HEK293 (cell line): ENCODE results near the gene RCN2.
A peak's percentile ranks its signal among the peaks of the same experiment; 100 is the strongest.

Source experiments
- EGR2 ChIP-seq: fragments of 450-650 bp; formaldehyde crosslinking; IDR thresholded peaks from 2 replicates; pipeline ENCODE4 v1.5.1; 2016; ENCODE audit warnings: low read depth, missing biosample characterization, missing genetic modification characterization
- KLF7 ChIP-seq: fragments of 450-650 bp; formaldehyde crosslinking; IDR thresholded peaks from 2 replicates; pipeline ENCODE4 v1.5.1; 2016; ENCODE audit warnings: missing biosample characterization, missing genetic modification characterization, borderline replicate concordance
- OSR2 ChIP-seq: fragments of 450-650 bp; formaldehyde crosslinking; IDR thresholded peaks from 2 replicates; pipeline ENCODE4 v1.5.1; 2016; ENCODE audit warnings: missing biosample characterization, missing genetic modification characterization
- SP2 ChIP-seq: fragments of 450-650 bp; formaldehyde crosslinking; IDR thresholded peaks from 2 replicates; pipeline ENCODE4 v1.5.1; 2016; ENCODE audit warnings: missing biosample characterization, missing genetic modification characterization
- ZFP37 ChIP-seq: fragments of 450-650 bp; formaldehyde crosslinking; IDR thresholded peaks from 2 replicates; pipeline ENCODE4 v1.5.1; 2016; ENCODE audit warnings: missing biosample characterization, missing genetic modification characterization
- ZNF132 ChIP-seq: fragments of 450-650 bp; formaldehyde crosslinking; IDR thresholded peaks from 2 replicates; pipeline ENCODE4 v1.5.1; 2017; ENCODE audit warnings: missing biosample characterization, missing genetic modification characterization, borderline replicate concordance
- ZNF133 ChIP-seq: fragments of 450-650 bp; formaldehyde crosslinking; IDR thresholded peaks from 2 replicates; pipeline ENCODE4 v1.5.1; 2016; ENCODE audit warnings: missing biosample characterization, missing genetic modification characterization
- ZNF157 ChIP-seq: fragments of 450-650 bp; formaldehyde crosslinking; IDR thresholded peaks from 2 replicates; pipeline ENCODE4 v1.5.1; 2016; ENCODE audit warnings: missing biosample characterization, missing genetic modification characterization
- ZNF169 ChIP-seq: fragments of 450-650 bp; formaldehyde crosslinking; IDR thresholded peaks from 2 replicates; pipeline ENCODE4 v1.5.1; 2016; ENCODE audit warnings: missing biosample characterization, missing genetic modification characterization
- ZNF184 ChIP-seq: fragments of 450-650 bp; IDR thresholded peaks from 2 replicates; pipeline ENCODE4 v1.5.1; 2018; ENCODE audit warnings: missing biosample characterization, mild to moderate bottlenecking, missing genetic modification characterization
- ZNF280D ChIP-seq: fragments of 450-650 bp; formaldehyde crosslinking; IDR thresholded peaks from 2 replicates; pipeline ENCODE4 v1.5.1; 2016; ENCODE audit warnings: missing biosample characterization, missing genetic modification characterization
- ZNF529 ChIP-seq: fragments of 450-650 bp; formaldehyde crosslinking; IDR thresholded peaks from 2 replicates; pipeline ENCODE4 v1.5.1; 2017; ENCODE audit warnings: missing genetic modification characterization, missing biosample characterization; ENCODE audit not compliant: insufficient replicate concordance
- ZNF544 ChIP-seq: fragments of 450-650 bp; formaldehyde crosslinking; IDR thresholded peaks from 2 replicates; pipeline ENCODE4 v1.5.0; 2017; ENCODE audit warnings: missing biosample characterization, missing genetic modification characterization
- ZNF548 ChIP-seq: fragments of 450-650 bp; formaldehyde crosslinking; IDR thresholded peaks from 2 replicates; pipeline ENCODE4 v1.5.1; 2016; ENCODE audit warnings: missing biosample characterization, missing genetic modification characterization
- ZNF596 ChIP-seq: fragments of 450-650 bp; IDR thresholded peaks from 2 replicates; pipeline ENCODE4 v1.5.0; 2018; ENCODE audit warnings: missing biosample characterization, mild to moderate bottlenecking, missing genetic modification characterization, moderate library complexity
- ZNF677 ChIP-seq: fragments of 450-650 bp; IDR thresholded peaks from 2 replicates; pipeline ENCODE4 v1.5.0; 2018; ENCODE audit warnings: missing biosample characterization, mild to moderate bottlenecking, missing genetic modification characterization, moderate library complexity
- ZNF747 ChIP-seq: fragments of 450-650 bp; formaldehyde crosslinking; IDR thresholded peaks from 2 replicates; pipeline ENCODE4 v1.5.1; 2016; ENCODE audit warnings: missing biosample characterization, missing genetic modification characterization
- ZSCAN23 ChIP-seq: fragments of 450-650 bp; formaldehyde crosslinking; IDR thresholded peaks from 2 replicates; pipeline ENCODE4 v1.5.1; 2016; ENCODE audit warnings: missing biosample characterization, missing genetic modification characterization
- TF ChIP-seq, protein P1 (sequence below): fragments of 450-650 bp; formaldehyde crosslinking; IDR thresholded peaks from 2 replicates; pipeline ENCODE4 v1.5.1; 2016; ENCODE audit warnings: missing biosample characterization, missing genetic modification characterization
- TF ChIP-seq, protein P2 (sequence below): fragments of 450-650 bp; formaldehyde crosslinking; IDR thresholded peaks from 2 replicates; pipeline ENCODE4 v1.5.1; 2016; ENCODE audit warnings: missing biosample characterization, missing genetic modification characterization
- TF ChIP-seq, protein P3 (sequence below): fragments of 450-650 bp; formaldehyde crosslinking; IDR thresholded peaks from 2 replicates; pipeline ENCODE4 v1.5.1; 2016; ENCODE audit warnings: missing biosample characterization, missing genetic modification characterization, borderline replicate concordance
- TF ChIP-seq, protein P4 (sequence below): fragments of 450-650 bp; formaldehyde crosslinking; conservative IDR thresholded peaks from 2 replicates; pipeline ENCODE4 v1.5.1; 2016; ENCODE audit warnings: low read depth, missing biosample characterization, missing genetic modification characterization

Gene RCN2

DNA sequence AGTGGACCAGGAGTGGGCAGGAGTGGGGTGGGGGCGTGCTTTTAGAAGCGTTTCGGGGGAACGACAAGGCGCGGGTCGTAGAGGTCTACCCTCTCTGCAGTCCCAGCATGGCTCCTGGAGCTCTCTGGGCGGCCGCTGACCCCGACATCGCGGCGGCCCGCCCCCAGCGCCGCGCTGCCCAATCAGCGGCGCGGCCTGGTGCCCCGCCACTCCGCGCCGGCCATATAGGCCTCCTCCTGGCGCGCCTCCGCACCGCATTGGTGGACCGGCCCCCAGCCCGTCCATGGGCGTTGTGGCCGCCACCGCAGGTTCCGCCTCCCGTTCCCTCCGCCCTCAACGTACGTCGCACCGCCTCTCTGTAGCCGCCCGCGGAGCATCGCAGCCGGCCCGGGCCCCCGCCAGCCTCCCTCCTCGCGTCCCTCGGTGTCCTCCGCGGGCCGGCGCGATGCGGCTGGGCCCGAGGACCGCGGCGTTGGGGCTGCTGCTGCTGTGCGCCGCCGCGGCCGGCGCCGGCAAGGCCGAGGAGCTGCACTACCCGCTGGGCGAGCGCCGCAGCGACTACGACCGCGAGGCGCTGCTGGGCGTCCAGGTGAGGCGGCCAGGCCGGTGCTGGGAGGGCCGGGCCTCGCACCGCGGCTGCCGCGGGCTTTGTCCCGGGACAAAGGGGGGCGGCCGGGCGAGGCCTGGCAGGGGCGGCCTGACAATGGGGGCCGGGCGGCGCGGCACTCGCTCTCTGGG, at the start of gene RCN2 (continued):
- TF ChIP-seq ZNF157 (tag by site-specific recombination) = no peak
- TF ChIP-seq ZFP37 (tag by site-specific recombination) = no peak
- TF ChIP-seq OSR2 (tag by site-specific recombination) = no peak
- no peak for TF ChIP-seq ZNF133
- no peak for TF ChIP-seq ZNF184 (tag by site-specific recombination)
- TF ChIP-seq ZNF132 (tag by site-specific recombination) = no peak
- TF ChIP-seq ZNF169 = no peak
- TF ChIP-seq, protein P1, sequence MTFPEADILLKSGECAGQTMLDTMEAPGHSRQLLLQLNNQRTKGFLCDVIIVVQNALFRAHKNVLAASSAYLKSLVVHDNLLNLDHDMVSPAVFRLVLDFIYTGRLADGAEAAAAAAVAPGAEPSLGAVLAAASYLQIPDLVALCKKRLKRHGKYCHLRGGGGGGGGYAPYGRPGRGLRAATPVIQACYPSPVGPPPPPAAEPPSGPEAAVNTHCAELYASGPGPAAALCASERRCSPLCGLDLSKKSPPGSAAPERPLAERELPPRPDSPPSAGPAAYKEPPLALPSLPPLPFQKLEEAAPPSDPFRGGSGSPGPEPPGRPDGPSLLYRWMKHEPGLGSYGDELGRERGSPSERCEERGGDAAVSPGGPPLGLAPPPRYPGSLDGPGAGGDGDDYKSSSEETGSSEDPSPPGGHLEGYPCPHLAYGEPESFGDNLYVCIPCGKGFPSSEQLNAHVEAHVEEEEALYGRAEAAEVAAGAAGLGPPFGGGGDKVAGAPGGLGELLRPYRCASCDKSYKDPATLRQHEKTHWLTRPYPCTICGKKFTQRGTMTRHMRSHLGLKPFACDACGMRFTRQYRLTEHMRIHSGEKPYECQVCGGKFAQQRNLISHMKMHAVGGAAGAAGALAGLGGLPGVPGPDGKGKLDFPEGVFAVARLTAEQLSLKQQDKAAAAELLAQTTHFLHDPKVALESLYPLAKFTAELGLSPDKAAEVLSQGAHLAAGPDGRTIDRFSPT (tag by site-specific recombination) = no peak
- no peak for TF ChIP-seq ZNF529 (tag by site-specific recombination)
- peak; percentile 94 for TF ChIP-seq SP2 (tag by site-specific recombination)
- TF ChIP-seq ZNF747 (tag by site-specific recombination) = no peak
- TF ChIP-seq EGR2 (tag by site-specific recombination) = peak; percentile 90
- no peak for TF ChIP-seq KLF7 (tag by site-specific recombination)
- no peak for TF ChIP-seq ZNF544 (tag by site-specific recombination)
- TF ChIP-seq ZNF677 (tag by site-specific recombination) = no peak
- no peak for TF ChIP-seq ZSCAN23 (tag by site-specific recombination)
- TF ChIP-seq, protein P2, sequence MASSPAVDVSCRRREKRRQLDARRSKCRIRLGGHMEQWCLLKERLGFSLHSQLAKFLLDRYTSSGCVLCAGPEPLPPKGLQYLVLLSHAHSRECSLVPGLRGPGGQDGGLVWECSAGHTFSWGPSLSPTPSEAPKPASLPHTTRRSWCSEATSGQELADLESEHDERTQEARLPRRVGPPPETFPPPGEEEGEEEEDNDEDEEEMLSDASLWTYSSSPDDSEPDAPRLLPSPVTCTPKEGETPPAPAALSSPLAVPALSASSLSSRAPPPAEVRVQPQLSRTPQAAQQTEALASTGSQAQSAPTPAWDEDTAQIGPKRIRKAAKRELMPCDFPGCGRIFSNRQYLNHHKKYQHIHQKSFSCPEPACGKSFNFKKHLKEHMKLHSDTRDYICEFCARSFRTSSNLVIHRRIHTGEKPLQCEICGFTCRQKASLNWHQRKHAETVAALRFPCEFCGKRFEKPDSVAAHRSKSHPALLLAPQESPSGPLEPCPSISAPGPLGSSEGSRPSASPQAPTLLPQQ (tag by site-specific recombination) = peak; percentile 72; the same call in 1 of the 2 replicates
- peak; percentile 38; the same call in 1 of the 2 replicates for TF ChIP-seq ZNF596
- no peak for TF ChIP-seq ZNF548 (tag by site-specific recombination)
- TF ChIP-seq, protein P3, sequence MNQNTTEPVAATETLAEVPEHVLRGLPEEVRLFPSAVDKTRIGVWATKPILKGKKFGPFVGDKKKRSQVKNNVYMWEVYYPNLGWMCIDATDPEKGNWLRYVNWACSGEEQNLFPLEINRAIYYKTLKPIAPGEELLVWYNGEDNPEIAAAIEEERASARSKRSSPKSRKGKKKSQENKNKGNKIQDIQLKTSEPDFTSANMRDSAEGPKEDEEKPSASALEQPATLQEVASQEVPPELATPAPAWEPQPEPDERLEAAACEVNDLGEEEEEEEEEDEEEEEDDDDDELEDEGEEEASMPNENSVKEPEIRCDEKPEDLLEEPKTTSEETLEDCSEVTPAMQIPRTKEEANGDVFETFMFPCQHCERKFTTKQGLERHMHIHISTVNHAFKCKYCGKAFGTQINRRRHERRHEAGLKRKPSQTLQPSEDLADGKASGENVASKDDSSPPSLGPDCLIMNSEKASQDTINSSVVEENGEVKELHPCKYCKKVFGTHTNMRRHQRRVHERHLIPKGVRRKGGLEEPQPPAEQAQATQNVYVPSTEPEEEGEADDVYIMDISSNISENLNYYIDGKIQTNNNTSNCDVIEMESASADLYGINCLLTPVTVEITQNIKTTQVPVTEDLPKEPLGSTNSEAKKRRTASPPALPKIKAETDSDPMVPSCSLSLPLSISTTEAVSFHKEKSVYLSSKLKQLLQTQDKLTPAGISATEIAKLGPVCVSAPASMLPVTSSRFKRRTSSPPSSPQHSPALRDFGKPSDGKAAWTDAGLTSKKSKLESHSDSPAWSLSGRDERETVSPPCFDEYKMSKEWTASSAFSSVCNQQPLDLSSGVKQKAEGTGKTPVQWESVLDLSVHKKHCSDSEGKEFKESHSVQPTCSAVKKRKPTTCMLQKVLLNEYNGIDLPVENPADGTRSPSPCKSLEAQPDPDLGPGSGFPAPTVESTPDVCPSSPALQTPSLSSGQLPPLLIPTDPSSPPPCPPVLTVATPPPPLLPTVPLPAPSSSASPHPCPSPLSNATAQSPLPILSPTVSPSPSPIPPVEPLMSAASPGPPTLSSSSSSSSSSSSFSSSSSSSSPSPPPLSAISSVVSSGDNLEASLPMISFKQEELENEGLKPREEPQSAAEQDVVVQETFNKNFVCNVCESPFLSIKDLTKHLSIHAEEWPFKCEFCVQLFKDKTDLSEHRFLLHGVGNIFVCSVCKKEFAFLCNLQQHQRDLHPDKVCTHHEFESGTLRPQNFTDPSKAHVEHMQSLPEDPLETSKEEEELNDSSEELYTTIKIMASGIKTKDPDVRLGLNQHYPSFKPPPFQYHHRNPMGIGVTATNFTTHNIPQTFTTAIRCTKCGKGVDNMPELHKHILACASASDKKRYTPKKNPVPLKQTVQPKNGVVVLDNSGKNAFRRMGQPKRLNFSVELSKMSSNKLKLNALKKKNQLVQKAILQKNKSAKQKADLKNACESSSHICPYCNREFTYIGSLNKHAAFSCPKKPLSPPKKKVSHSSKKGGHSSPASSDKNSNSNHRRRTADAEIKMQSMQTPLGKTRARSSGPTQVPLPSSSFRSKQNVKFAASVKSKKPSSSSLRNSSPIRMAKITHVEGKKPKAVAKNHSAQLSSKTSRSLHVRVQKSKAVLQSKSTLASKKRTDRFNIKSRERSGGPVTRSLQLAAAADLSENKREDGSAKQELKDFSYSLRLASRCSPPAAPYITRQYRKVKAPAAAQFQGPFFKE (tag by site-specific recombination) = no peak
- TF ChIP-seq, protein P4, sequence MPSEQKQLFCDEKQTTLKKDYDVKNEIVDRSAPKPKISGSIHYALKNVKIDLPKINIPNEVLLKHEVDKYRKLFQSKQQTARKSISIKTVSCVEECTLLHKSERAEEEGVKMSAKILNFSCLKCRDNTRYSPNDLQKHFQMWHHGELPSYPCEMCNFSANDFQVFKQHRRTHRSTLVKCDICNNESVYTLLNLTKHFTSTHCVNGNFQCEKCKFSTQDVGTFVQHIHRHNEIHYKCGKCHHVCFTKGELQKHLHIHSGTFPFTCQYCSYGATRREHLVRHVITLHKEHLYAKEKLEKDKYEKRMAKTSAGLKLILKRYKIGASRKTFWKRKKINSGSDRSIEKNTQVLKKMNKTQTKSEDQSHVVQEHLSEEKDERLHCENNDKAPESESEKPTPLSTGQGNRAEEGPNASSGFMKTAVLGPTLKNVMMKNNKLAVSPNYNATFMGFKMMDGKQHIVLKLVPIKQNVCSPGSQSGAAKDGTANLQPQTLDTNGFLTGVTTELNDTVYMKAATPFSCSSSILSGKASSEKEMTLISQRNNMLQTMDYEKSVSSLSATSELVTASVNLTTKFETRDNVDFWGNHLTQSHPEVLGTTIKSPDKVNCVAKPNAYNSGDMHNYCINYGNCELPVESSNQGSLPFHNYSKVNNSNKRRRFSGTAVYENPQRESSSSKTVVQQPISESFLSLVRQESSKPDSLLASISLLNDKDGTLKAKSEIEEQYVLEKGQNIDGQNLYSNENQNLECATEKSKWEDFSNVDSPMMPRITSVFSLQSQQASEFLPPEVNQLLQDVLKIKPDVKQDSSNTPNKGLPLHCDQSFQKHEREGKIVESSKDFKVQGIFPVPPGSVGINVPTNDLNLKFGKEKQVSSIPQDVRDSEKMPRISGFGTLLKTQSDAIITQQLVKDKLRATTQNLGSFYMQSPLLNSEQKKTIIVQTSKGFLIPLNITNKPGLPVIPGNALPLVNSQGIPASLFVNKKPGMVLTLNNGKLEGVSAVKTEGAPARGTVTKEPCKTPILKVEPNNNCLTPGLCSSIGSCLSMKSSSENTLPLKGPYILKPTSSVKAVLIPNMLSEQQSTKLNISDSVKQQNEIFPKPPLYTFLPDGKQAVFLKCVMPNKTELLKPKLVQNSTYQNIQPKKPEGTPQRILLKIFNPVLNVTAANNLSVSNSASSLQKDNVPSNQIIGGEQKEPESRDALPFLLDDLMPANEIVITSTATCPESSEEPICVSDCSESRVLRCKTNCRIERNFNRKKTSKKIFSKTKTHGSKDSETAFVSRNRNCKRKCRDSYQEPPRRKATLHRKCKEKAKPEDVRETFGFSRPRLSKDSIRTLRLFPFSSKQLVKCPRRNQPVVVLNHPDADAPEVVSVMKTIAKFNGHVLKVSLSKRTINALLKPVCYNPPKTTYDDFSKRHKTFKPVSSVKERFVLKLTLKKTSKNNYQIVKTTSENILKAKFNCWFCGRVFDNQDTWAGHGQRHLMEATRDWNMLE (tag by site-specific recombination) = no peak
- TF ChIP-seq ZNF280D (tag by site-specific recombination) = no peak
